Measurements from ENCODE around the gene ARHGAP42. TPM values are rescaled to one million over a fixed set of nuclear protein-coding genes. Genes with fewer than 3 reads are reported as not detected.

Gene ARHGAP42
- total and polyA plus RNA-seq, 11 donors, result 3.8 to 12.4 (median 8.6) TPM

DNA sequence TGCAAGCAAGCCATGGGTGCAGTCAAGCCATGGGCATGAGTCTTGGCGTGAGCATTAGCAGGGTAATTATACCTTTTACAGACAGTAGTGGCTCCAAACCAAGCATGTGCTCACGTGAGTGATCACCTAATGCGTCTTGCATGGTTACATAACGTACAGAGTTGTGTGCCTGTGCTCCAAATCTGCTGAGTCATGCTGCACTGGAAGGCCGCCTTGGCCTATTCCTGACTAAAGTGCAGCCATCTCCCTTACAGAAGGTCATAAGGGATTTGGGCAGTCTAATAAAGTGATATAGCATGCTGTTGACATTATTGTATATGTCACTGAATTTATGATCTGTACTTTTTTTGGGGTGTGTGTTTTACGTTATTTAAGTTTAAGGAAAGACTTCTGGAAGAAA, 102.4 kb downstream of the ARHGAP42 start:
- Histone ChIP-seq H3K36me3 (no peaks in the 10 kb centered on the region), H3K27me3 (no peaks in the 10 kb centered on the region), H3K27ac (peak overlapping the region in 6 of 12 donors; percentile 16 to 43 (median 27)), H3K4me3 (no peak overlapping the region), H3K4me1 (peaks cover 0 to 50% (median 27%) of the 10 kb centered on the region in 12 donors), H3K9me3 (no peaks in the 10 kb centered on the region)
- intact Hi-C loops (cut with DNase I), result loop anchor here in 2 of 10 donors (5.0 to 10.0 kb wide), 2 partner anchors 65 to 102 kb away; partner anchors contain the start of gene ARHGAP42 (in 1 of the 2)
- TF ChIP-seq, protein P1, sequence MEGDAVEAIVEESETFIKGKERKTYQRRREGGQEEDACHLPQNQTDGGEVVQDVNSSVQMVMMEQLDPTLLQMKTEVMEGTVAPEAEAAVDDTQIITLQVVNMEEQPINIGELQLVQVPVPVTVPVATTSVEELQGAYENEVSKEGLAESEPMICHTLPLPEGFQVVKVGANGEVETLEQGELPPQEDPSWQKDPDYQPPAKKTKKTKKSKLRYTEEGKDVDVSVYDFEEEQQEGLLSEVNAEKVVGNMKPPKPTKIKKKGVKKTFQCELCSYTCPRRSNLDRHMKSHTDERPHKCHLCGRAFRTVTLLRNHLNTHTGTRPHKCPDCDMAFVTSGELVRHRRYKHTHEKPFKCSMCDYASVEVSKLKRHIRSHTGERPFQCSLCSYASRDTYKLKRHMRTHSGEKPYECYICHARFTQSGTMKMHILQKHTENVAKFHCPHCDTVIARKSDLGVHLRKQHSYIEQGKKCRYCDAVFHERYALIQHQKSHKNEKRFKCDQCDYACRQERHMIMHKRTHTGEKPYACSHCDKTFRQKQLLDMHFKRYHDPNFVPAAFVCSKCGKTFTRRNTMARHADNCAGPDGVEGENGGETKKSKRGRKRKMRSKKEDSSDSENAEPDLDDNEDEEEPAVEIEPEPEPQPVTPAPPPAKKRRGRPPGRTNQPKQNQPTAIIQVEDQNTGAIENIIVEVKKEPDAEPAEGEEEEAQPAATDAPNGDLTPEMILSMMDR (IDR thresholded peaks at IDR 0.05), result no peak
- no peak for TF ChIP-seq POLR2A (IDR thresholded peaks at IDR 0.05)
- WGBS, 4 donors, result 61 to 74% (median 66%) methylated on average over 6 of the region's 6 CpGs
- ATAC-seq (peak; percentile 56 to 84 (median 74)), DNase-seq (peak in 4 of 5 donors; percentile 41 to 71 (median 50))

DNA sequence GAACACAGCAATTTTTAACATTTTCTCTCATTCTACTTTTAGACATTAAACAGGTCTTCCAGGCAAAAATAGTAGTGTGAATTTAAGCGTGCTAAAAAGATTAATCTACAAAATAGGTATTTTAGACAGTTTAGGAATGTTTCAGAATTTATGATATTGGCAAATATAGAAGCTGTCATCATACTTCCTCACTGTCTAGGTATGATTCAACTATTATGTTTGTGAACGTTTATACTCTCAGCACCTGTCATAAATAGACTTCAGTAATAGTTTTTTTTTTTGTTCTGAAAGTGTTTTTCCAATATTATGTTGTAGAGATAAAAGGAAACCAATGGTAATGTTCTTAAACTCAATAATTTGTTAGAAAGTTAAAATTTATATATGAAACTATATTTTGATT, 103.0 kb downstream of the ARHGAP42 start:
- 42 to 56% (median 45%) methylated on average over 2 of the region's 2 CpGs for WGBS, 4 donors
- no peak for TF ChIP-seq POLR2A (IDR thresholded peaks at IDR 0.05)
- TF ChIP-seq, protein P1 (IDR thresholded peaks at IDR 0.05), result no peak
- DNase-seq (no peak), ATAC-seq (no peak)
- intact Hi-C loops (cut with DNase I), result no loop called here
- Histone ChIP-seq H3K4me1 (peaks cover 0 to 45% (median 21%) of the 10 kb centered on the region in 12 donors), H3K36me3 (no peaks in the 10 kb centered on the region), H3K4me3 (no peak overlapping the region), H3K27me3 (no peaks in the 10 kb centered on the region), H3K9me3 (no peaks in the 10 kb centered on the region), H3K27ac (no peak overlapping the region)

DNA sequence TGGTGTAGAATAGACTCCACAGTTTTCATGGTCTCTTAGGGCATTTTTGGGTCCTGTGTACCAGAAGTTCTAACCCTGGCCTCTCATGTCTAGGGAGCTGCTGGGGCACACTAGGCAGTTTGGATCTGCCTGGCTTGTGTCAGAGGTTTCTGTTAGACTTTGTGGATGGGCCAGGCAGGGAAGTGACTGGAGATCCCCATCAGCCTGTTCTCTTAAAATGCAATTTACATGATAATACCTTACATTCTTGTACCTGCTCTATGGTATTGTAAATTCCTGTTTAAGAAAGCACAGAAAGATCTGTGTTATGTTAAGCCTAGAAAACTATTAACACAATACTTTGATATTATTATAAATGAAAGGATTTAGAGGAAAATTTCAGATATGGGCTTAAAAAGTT, 104.0 kb downstream of the ARHGAP42 start:
- Histone ChIP-seq H3K9me3 (no peaks in the 10 kb centered on the region), H3K27me3 (no peaks in the 10 kb centered on the region), H3K27ac (no peak overlapping the region), H3K36me3 (peaks cover 0 to 2% (median 0%) of the 10 kb centered on the region in 9 donors), H3K4me3 (no peak overlapping the region), H3K4me1 (peaks cover 0 to 35% (median 14%) of the 10 kb centered on the region in 12 donors)
- intact Hi-C loops (cut with DNase I), result no loop called here
- TF ChIP-seq POLR2A (IDR thresholded peaks at IDR 0.05), result no peak
- TF ChIP-seq, protein P1 (IDR thresholded peaks at IDR 0.05), result no peak
- DNase-seq, result no peak
- ATAC-seq, result peak in 2 of 4 donors; percentile 27 to 33

DNA sequence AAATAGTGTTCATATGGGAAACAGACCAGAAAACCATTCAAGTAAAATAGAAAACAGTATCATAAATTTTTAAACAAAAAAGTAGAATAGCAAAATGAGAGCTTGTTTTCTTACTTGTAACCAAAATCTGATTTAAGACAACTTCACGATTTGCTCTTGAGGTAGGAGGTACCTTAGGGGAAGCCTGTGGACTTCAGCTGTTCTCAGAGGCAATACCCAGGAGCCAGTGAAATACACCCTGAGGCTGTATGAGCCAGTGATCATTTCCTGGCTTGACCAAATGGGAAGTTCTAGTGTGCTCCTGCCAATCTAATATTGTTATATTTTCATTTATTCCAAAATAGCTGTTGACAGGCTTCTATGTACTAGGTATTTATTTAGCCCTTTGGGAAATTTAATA, 104.8 kb downstream of the ARHGAP42 start:
- H3K27ac ChIP-seq, result no peak overlapping the region

More for the DNA sequence above, 104.8 kb downstream of the ARHGAP42 start:
- Histone ChIP-seq H3K4me3 (no peak overlapping the region), H3K36me3 (peaks cover 0 to 2% (median 0%) of the 10 kb centered on the region in 9 donors), H3K4me1 (peaks cover 0 to 34% (median 14%) of the 10 kb centered on the region in 12 donors), H3K27me3 (no peaks in the 10 kb centered on the region), H3K9me3 (no peaks in the 10 kb centered on the region)
- ATAC-seq, result peak in 2 of 4 donors; percentile 41 to 50
- WGBS, 4 donors, result 9 to 29% (median 22%) methylated on average over 1 of the region's 1 CpG
- DNase-seq, result no peak
- intact Hi-C loops (cut with DNase I), result no loop called here
- TF ChIP-seq POLR2A (IDR thresholded peaks at IDR 0.05), result no peak
- TF ChIP-seq, protein P1 (IDR thresholded peaks at IDR 0.05), result no peak
